ENCODE data around the gene BORCS8. TPM values are rescaled to one million over a fixed set of nuclear protein-coding genes. Genes with fewer than 3 reads are reported as not detected.

BORCS8 gene
- total RNA-seq, 1 experiment from 2014 or later, result 25.4 TPM

GRCh38 chr19:19142347-19142746, 49.6 kb downstream of the BORCS8 start:
- Mint-ChIP-seq H3K27ac (ENCODE audit: low read depth, unreplicated experiment) (no peak overlapping the region), H3K9me3 (ENCODE audit: unreplicated experiment) (no peaks in the 10 kb centered on the region), H3K36me3 (ENCODE audit: insufficient read depth, unreplicated experiment) (peaks cover 5% of the 10 kb centered on the region), H3K27me3 (ENCODE audit: insufficient read depth, unreplicated experiment) (no peaks in the 10 kb centered on the region), H3K4me1 (ENCODE audit: insufficient read depth, unreplicated experiment) (peaks cover 4% of the 10 kb centered on the region), H3K4me3 (ENCODE audit: unreplicated experiment) (no peak overlapping the region)
- no peak for DNase-seq (ENCODE audit: unreplicated experiment)
- CTCF ChIA-PET, result interaction anchor here (0.7 to 2.2 kb wide), 5 partner anchors 25 to 348 kb away, joined by 3 to 9 read pairs (median 3); no protein-coding TSS in a partner anchor
- TF ChIP-seq CTCF (IDR thresholded peaks at IDR 0.05; ENCODE audit: unreplicated experiment), result no peak
- intact Hi-C loops (cut with micrococcal nuclease), result no loop called here
- no TSS peak for BruUV-seq (replicated peaks)
- POLR2A ChIA-PET, result no interaction called here

- H3K4me3 Mint-ChIP-seq (ENCODE audit: unreplicated experiment), result no peak overlapping the region
- no peaks in the 10 kb centered on the region for H3K9me3 Mint-ChIP-seq (ENCODE audit: unreplicated experiment)
- ChIA-PET CTCF (interaction anchor here (0.6 to 1.4 kb wide), 12 partner anchors 11 to 1946 kb away, joined by 3 to 6 read pairs (median 3); no protein-coding TSS in a partner anchor), POLR2A (interaction anchor here (0.5 kb wide), 1 partner anchor 76 kb away, joined by 3 read pairs; no protein-coding TSS in a partner anchor)
- no TSS peak for BruUV-seq (replicated peaks)
- H3K27ac Mint-ChIP-seq (ENCODE audit: low read depth, unreplicated experiment), result no peak overlapping the region
- H3K27me3 Mint-ChIP-seq (ENCODE audit: insufficient read depth, unreplicated experiment), result no peaks in the 10 kb centered on the region
- peaks cover 5% of the 10 kb centered on the region for H3K36me3 Mint-ChIP-seq (ENCODE audit: insufficient read depth, unreplicated experiment)
- DNase-seq (ENCODE audit: unreplicated experiment), result no peak
- no peak for TF ChIP-seq CTCF (IDR thresholded peaks at IDR 0.05; ENCODE audit: unreplicated experiment)
- intact Hi-C loops (cut with micrococcal nuclease), result no loop called here
- peaks cover 11% of the 10 kb centered on the region for H3K4me1 Mint-ChIP-seq (ENCODE audit: insufficient read depth, unreplicated experiment)
Observed at GRCh38 chr19:19140476-19140875, 51.5 kb downstream of the BORCS8 start.

- peak; percentile 2 for TF ChIP-seq CTCF (IDR thresholded peaks at IDR 0.05; ENCODE audit: unreplicated experiment)
- H3K4me1 Mint-ChIP-seq (ENCODE audit: insufficient read depth, unreplicated experiment), result peaks cover 11% of the 10 kb centered on the region
- no peaks in the 10 kb centered on the region for H3K27me3 Mint-ChIP-seq (ENCODE audit: insufficient read depth, unreplicated experiment)
- peaks cover 5% of the 10 kb centered on the region for H3K36me3 Mint-ChIP-seq (ENCODE audit: insufficient read depth, unreplicated experiment)
- CTCF ChIA-PET, result interaction anchor here (0.6 to 1.4 kb wide), 9 partner anchors 12 to 373 kb away, joined by 3 to 6 read pairs (median 3); no protein-coding TSS in a partner anchor
- BruUV-seq (replicated peaks), result no TSS peak
- H3K9me3 Mint-ChIP-seq (ENCODE audit: unreplicated experiment), result no peaks in the 10 kb centered on the region
- no peak overlapping the region for H3K4me3 Mint-ChIP-seq (ENCODE audit: unreplicated experiment)
- DNase-seq (ENCODE audit: unreplicated experiment), result no peak
- POLR2A ChIA-PET, result no interaction called here
- intact Hi-C loops (cut with micrococcal nuclease), result loop anchor here (5.0 kb wide), 1 partner anchor 78 kb away; the partner anchor contains the start of gene SLC25A42
- H3K27ac Mint-ChIP-seq (ENCODE audit: low read depth, unreplicated experiment), result no peak overlapping the region
Observed at GRCh38 chr19:19139876-19140229, 52.1 kb downstream of the BORCS8 start.

- Mint-ChIP-seq H3K27ac (ENCODE audit: low read depth, unreplicated experiment) (peak within 1 kb of the TSS; percentile 98), H3K36me3 (ENCODE audit: insufficient read depth, unreplicated experiment) (peaks cover 5% of the 10 kb centered on the region), H3K4me3 (ENCODE audit: unreplicated experiment) (peak within 1 kb of the TSS; percentile 97), H3K9me3 (ENCODE audit: unreplicated experiment) (no peaks in the 10 kb centered on the region), H3K27me3 (ENCODE audit: insufficient read depth, unreplicated experiment) (no peaks in the 10 kb centered on the region), H3K4me1 (ENCODE audit: insufficient read depth, unreplicated experiment) (peaks cover 11% of the 10 kb centered on the region)
- no peak for TF ChIP-seq CTCF (IDR thresholded peaks at IDR 0.05; ENCODE audit: unreplicated experiment)
- POLR2A ChIA-PET, result interaction anchor here (1.0 kb wide), 1 partner anchor 98 kb away, joined by 8 read pairs; no protein-coding TSS in a partner anchor
- TSS peak; percentile 6 for BruUV-seq (replicated peaks)
- CTCF ChIA-PET, result interaction anchor here (0.6 to 0.7 kb wide), 2 partner anchors 94 to 224 kb away, joined by 3 to 4 read pairs; no protein-coding TSS in a partner anchor
- intact Hi-C loops (cut with micrococcal nuclease), result loop anchor here (5.0 kb wide), 1 partner anchor 76 kb away; the partner anchor contains the start of gene SLC25A42
- DNase-seq (ENCODE audit: unreplicated experiment), result peak; percentile 99
Observed at GRCh38 chr19:19138109-19138981, 53.6 kb downstream of the BORCS8 start, which contains the start of gene TMEM161A. TSS of gene TMEM161A (minus strand) at chr19:19138478. CDS start at chr19:19138428, 50 bp downstream.
